ENCODE data around the gene DNM2. TPM values are rescaled to one million over a fixed set of nuclear protein-coding genes. Genes with fewer than 3 reads are reported as not detected.
"Not testable (repeated sequence)": the region's sequence is repeated elsewhere in the genome, so short reads cannot be mapped to it uniquely, and the experiment has no call there.

Gene DNM2
- total RNA-seq, 6 donors from 2014 or later = 238 to 744 (median 318) TPM

DNA sequence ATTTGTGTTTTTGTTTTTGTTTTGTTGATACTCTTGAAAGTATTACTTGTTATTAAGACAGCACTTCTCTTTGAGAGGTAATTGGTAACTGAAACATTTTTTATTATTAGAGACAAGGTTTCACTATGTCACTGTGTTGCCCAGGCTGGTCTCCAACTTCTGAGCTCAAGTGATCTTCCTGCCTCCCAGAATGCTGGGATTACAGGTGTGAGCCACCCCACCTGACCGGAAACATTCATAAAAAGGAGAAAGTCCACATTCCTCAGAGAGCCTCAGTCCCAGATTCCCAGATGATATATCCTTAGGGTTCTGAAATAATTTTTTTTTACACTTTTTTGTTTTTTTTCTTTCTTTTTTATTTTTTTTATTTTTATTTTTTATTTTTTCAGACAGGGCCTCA, 156.1 kb downstream of the DNM2 start:
- Histone ChIP-seq H3K27ac (no peak overlapping the region), H3K36me3 (no peaks in the 10 kb centered on the region), H3K4me3 (no peak overlapping the region), H3K4me1 (peaks cover 19 to 47% (median 34%) of the 10 kb centered on the region in 4 donors), H3K9me3 (no peaks in the 10 kb centered on the region), H3K27me3 (no peaks in the 10 kb centered on the region)
- TF ChIP-seq CTCF (IDR thresholded peaks at IDR 0.05) (no peak), POLR2AphosphoS5 (IDR thresholded peaks at IDR 0.05) (no peak), EP300 (IDR thresholded peaks at IDR 0.05) (no peak), POLR2A (IDR thresholded peaks at IDR 0.05) (no peak)
- WGBS, 2 donors = 97% methylated on average over 1 of the region's 1 CpG
- ATAC-seq (ENCODE audit: low FRiP score in 2 of 2) (no peak), DNase-seq (no peak)

GRCh38 chr19:10876459-10877240, 158.8 kb downstream of the DNM2 start:
- peak; percentile 38 to 69 for ATAC-seq (ENCODE audit: low FRiP score in 2 of 2)
- no peak for DNase-seq
- TF ChIP-seq POLR2AphosphoS5 (IDR thresholded peaks at IDR 0.05) (peak in 1 of 2 donors; percentile 4), EP300 (IDR thresholded peaks at IDR 0.05) (peak in 1 of 4 donors; percentile 16), CTCF (IDR thresholded peaks at IDR 0.05) (no peak), POLR2A (IDR thresholded peaks at IDR 0.05) (no peak)
- Histone ChIP-seq H3K27ac (peak overlapping the region; percentile 36 to 52 (median 45)), H3K4me1 (peaks cover 19 to 44% (median 33%) of the 10 kb centered on the region in 4 donors), H3K36me3 (no peaks in the 10 kb centered on the region), H3K27me3 (no peaks in the 10 kb centered on the region), H3K9me3 (no peaks in the 10 kb centered on the region), H3K4me3 (no peak overlapping the region)
- WGBS, 2 donors = 66 to 68% methylated on average over 9 to 10 of the region's 10 CpGs

GRCh38 chr19:10877608-10878007, 159.7 kb downstream of the DNM2 start:
- not testable (repeated sequence) for DNase-seq; H3K4me3 ChIP-seq; H3K27me3 ChIP-seq; H3K36me3 ChIP-seq; ATAC-seq (ENCODE audit: low FRiP score in 2 of 2); H3K9me3 ChIP-seq
- Histone ChIP-seq H3K27ac (peak overlapping the region in 1 of 4 donors; percentile 46), H3K4me1 (peaks cover 16 to 37% (median 29%) of the 10 kb centered on the region in 4 donors)
- WGBS, 2 donors = 97 to 98% methylated on average over 9 of the region's 9 CpGs

DNA sequence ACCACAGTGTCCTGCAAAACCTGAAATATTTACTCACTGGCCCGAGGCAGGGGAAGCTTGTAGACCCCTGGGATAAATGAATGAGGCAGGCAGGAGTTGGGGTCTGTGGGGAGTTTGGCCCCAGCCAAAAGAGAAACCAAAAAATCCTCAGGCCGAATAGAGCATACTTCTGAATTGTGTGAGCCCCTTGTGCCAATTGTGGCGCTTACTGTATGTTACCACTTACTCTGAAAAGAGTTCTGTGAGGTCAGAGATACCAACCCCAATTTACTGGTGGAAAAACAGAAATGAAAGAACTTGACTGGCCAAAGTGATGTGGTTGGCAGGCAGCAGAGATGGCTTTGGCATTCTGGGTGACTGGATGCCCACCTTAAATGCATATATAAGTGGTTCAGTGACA, 160.4 kb downstream of the DNM2 start:
- TF ChIP-seq POLR2AphosphoS5 (IDR thresholded peaks at IDR 0.05) (no peak), EP300 (IDR thresholded peaks at IDR 0.05) (no peak), CTCF (IDR thresholded peaks at IDR 0.05) (no peak)
- Histone ChIP-seq H3K27me3 (no peaks in the 10 kb centered on the region), H3K4me3 (no peak overlapping the region), H3K36me3 (no peaks in the 10 kb centered on the region), H3K4me1 (peaks cover 9 to 30% (median 23%) of the 10 kb centered on the region in 4 donors), H3K27ac (no peak overlapping the region), H3K9me3 (no peaks in the 10 kb centered on the region)
- no peak for ATAC-seq (ENCODE audit: low FRiP score in 2 of 2)
- DNase-seq = no peak
- 72 to 79% methylated on average over 3 of the region's 3 CpGs for WGBS, 2 donors

Small RNAs within 50 kb of the gene (small RNA-seq; reads per million reads assigned to genes)
- gene MIR199A1 (0 to 0.14 (median 0) reads per million in 4 donors), gene MIR4748 (0 reads per million in 4 donors), gene MIR638 (0 reads per million in 4 donors), gene MIR6793 (0.22 to 1.3 (median 0.28) reads per million in 4 donors)

Other genes with a start within 250 kb of the DNM2 start
- 10 to 100 TPM; 34.6 to 85.1 (median 60.7) TPM for gene KEAP1, start 214.7 kb upstream of the DNM2 start, total RNA-seq
- gene S1PR5, start 200.6 kb upstream of the DNM2 start, total RNA-seq = 1 to 10 TPM in 4 of 6 donors, under 1 TPM in 2; 0.49 to 2.7 (median 1.8) TPM
- 10 to 100 TPM; 18.1 to 49.2 (median 27.7) TPM for gene ATG4D, start 174.2 kb upstream of the DNM2 start, total RNA-seq
- 10 to 100 TPM; 13.1 to 74.4 (median 24.5) TPM for gene KRI1, start 152.1 kb upstream of the DNM2 start, total RNA-seq
- 10 to 100 TPM in 5 of 6 donors, 1 to 10 TPM in 1; 2.1 to 21.3 (median 15.9) TPM for gene CDKN2D, start 149.1 kb upstream of the DNM2 start, total RNA-seq
- 10 to 100 TPM; 35.1 to 63.1 (median 45.7) TPM for gene AP1M2, start 130.8 kb upstream of the DNM2 start, total RNA-seq
- gene SLC44A2, start 92.5 kb upstream of the DNM2 start, total RNA-seq = 100 to 1,000 TPM; 117 to 333 (median 197) TPM
- 100 to 1,000 TPM; 121 to 193 (median 169) TPM for gene ILF3, start 63.7 kb upstream of the DNM2 start, total RNA-seq
- gene QTRT1, start 16.6 kb upstream of the DNM2 start, total RNA-seq = 10 to 100 TPM; 11.0 to 85.9 (median 32.5) TPM
- 10 to 100 TPM; 11.3 to 40.7 (median 25.1) TPM for gene TMED1, start 118.1 kb downstream of the DNM2 start, total RNA-seq
- 10 to 100 TPM in 2 of 6 donors, 1 to 10 TPM in 4; 2.8 to 26.2 (median 6.8) TPM for gene C19orf38, start 130.3 kb downstream of the DNM2 start, total RNA-seq
- gene CARM1, start 153.5 kb downstream of the DNM2 start, total RNA-seq = 10 to 100 TPM; 19.0 to 30.6 (median 25.3) TPM
- 10 to 100 TPM; 18.9 to 56.6 (median 49.5) TPM for gene YIPF2, start 210.6 kb downstream of the DNM2 start, total RNA-seq
- gene TIMM29, start 210.7 kb downstream of the DNM2 start, total RNA-seq = 10 to 100 TPM; 20.2 to 46.1 (median 32.7) TPM
- gene SMARCA4, start 243.0 kb downstream of the DNM2 start, total RNA-seq = 100 to 1,000 TPM in 3 of 6 donors, 10 to 100 TPM in 3; 82.8 to 245 (median 108) TPM